HUES64 (cell line): ENCODE results near the gene MCAT.
"Not testable (repeated sequence)": the region's sequence is repeated elsewhere in the genome, so short reads cannot be mapped to it uniquely, and the experiment has no call there.

Source experiments
- H3K27ac ChIP-seq: 2 replicates; pipeline ENCODE4 v1.7.0; 2013; ENCODE audit warnings: low read depth, low read length, inconsistent platforms
- H3K27me3 ChIP-seq: 2 replicates; pipeline ENCODE4 v1.6.1; 2013; ENCODE audit warnings: mild to moderate bottlenecking, low read length; ENCODE audit not compliant: insufficient read depth
- H3K36me3 ChIP-seq: 2 replicates; pipeline ENCODE4 v1.6.1; 2013; ENCODE audit warnings: mild to moderate bottlenecking, low read length; ENCODE audit not compliant: insufficient read depth
- H3K4me1 ChIP-seq: 2 replicates; pipeline ENCODE4 v1.6.1; 2013; ENCODE audit warnings: mild to moderate bottlenecking, low read length, moderate library complexity; ENCODE audit not compliant: insufficient read depth
- H3K4me3 ChIP-seq: 2 replicates; pipeline ENCODE4 v1.5.1; 2013; ENCODE audit warnings: mild to moderate bottlenecking, low read length, moderate library complexity
- H3K9ac ChIP-seq: 2 replicates; pipeline ENCODE4 v1.6.1; 2013; ENCODE audit warnings: mild to moderate bottlenecking, low read depth, low read length
- H3K9me3 ChIP-seq: 2 replicates; pipeline ENCODE4 v1.6.1; 2013; ENCODE audit warnings: low read depth, low read length; ENCODE audit not compliant: insufficient read depth
- WGBS: fragments of 150-250, 120-280 bp; methylation state at CpG from one replicate; pipeline ENCODE4 v1.1.7; 2013; ENCODE audit warnings: missing lambda C conversion rate; 5-methylcytosine and 5-hydroxymethylcytosine counted together

MCAT gene

DNA sequence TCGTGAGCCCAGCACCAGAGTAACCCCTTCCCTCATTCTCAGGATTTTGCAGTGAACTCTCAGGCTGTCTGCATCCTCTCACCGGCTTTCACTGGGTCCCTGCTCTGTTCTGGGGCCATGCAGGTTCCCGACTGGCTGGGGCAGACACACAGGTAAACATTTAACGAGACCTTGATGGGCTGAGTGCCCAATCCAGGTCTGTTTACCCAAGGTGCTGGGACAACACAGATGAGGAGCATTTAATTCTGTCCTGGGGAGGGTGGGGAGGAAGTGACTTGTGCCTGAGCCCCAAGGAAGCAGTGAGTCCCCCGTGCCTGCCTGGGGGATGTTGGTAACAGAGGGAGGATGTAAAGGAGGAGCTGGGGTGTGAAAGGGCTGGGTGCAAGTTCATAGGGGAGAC is 28.2 kb downstream of the MCAT start:
- H3K4me3 ChIP-seq, result no peak overlapping the region
- no peak overlapping the region for H3K9ac ChIP-seq
- no peak overlapping the region for H3K27ac ChIP-seq
- H3K27me3 ChIP-seq, result peaks cover 33% of the 10 kb centered on the region
- no peaks in the 10 kb centered on the region for H3K9me3 ChIP-seq
- 82% methylated on average over 5 of the region's 5 CpGs for WGBS
- H3K36me3 ChIP-seq, result no peaks in the 10 kb centered on the region
- H3K4me1 ChIP-seq, result peaks cover 10% of the 10 kb centered on the region

DNA sequence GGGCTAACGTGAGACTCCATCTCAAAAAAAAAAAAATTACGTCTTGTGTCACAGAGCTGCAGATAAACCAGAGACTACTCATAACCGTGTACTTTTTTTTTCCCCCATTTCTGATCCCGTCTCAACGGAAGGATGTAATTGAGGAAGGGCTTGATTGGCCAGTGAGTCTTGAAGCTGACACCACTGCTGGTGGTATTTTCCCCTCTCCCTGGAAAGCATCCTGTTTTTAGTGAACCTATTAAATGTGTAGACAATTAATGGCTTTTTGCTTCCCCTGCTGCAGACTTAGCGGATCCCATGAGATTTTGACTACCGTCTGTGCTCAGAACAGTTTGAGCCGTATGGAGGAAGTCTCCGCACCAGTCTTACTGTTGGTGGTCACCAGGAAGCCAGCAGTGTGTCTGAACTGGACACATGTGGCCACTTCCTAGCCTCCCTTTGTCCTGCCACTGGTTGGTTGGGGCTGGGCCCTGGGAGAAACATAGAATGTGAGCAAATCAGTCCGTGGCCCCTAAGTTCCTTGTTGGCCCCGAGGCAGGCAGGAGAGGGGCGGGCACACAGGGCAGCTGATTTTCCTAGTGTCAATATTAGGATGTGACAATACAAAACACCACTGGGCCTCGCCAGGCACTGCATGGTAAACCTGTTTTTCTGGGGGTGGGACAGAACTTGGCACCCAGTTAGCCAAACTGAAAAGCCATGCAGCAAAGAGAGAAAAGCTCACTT is 29.5 kb downstream of the MCAT start:
- WGBS, result 85% methylated on average over 13 of the region's 13 CpGs
- Histone ChIP-seq H3K9ac (no peak overlapping the region), H3K4me1 (peaks cover 10% of the 10 kb centered on the region), H3K27ac (no peak overlapping the region), H3K4me3 (no peak overlapping the region), H3K27me3 (peaks cover 44% of the 10 kb centered on the region), H3K9me3 (no peaks in the 10 kb centered on the region), H3K36me3 (no peaks in the 10 kb centered on the region)

DNA sequence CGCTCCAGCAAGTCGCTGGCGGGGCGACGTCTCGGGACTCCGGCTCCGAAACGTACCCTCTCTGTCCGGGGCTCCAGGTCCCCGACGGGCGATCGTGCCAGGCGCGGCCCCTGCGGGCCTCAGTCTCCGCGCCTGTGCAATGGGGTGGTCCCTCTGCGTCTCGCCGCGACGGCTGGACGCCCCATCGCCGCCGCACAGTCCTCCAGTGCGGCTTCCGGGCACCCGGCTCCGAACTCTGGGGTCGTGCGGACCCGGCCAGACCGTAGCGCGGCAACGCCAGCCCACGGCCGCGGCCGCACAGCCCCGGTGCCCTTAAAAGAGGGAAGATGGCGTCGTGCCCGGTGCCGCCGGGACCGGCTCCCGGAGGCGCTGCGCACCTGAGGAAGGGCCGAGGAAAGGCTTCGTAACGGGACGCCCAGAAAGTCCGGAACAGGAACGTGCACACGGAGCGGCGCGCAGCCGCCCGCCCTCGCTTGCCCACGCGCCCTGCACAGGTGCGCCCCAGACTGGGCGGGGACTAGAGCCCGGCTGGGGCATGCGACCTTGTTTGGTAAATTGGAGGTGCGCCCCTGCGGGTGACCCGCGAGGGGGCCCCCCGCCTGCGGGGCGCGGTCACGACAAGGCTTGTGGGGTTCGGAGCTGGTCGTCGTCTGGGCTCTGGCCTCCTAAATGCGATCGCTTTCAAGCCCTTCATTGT is 32.1 kb downstream of the MCAT start:
- peaks cover 4% of the 10 kb centered on the region for H3K4me1 ChIP-seq
- H3K27ac ChIP-seq, result no peak overlapping the region; the same call in 1 of the 2 replicates
- WGBS, result 2% methylated on average over 86 of the region's 86 CpGs
- H3K4me3 ChIP-seq, result peak overlapping the region; percentile 61
- no peaks in the 10 kb centered on the region for H3K9me3 ChIP-seq
- peak overlapping the region; percentile 43; the same call in 1 of the 2 replicates for H3K9ac ChIP-seq
- peaks cover 45% of the 10 kb centered on the region for H3K27me3 ChIP-seq
- H3K36me3 ChIP-seq, result no peaks in the 10 kb centered on the region

DNA sequence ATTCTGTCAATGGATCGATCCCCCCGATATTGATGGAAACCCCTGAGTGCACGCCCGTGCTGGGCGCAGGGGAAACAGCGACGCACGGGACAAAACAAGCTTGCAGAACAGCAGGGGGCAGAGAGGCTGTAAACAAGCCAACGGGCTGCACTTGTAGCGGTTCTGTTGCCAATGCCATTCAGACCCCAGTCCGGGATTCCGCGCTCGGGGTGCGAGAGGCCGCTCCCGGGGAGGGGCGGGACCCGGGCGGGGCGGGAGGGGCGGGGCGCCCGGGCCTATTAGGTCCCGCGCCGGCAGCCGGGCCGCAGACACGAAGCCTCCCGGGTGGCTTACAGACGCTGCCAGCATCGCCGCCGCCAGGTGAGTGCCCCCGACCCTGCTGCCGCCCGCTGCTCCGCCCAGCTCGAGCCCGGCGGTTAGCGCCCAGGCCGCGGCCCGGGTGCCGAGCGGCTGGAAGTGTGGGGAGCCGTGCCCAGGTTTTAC is 32.7 kb downstream of the MCAT start, which contains the start of gene BIK:
TSS of gene BIK (plus strand) at position 307 of the 483 bp plus-strand sequence. CDS start 13,273 bp downstream, outside the sequence.
- peak within 1 kb of the TSS; percentile 43; the same call in 1 of the 2 replicates for H3K9ac ChIP-seq
- peaks cover 4% of the 10 kb centered on the region for H3K4me1 ChIP-seq
- no peak within 1 kb of the TSS; the same call in 1 of the 2 replicates for H3K27ac ChIP-seq
- peaks cover 45% of the 10 kb centered on the region for H3K27me3 ChIP-seq
- H3K9me3 ChIP-seq, result no peaks in the 10 kb centered on the region
- peak within 1 kb of the TSS; percentile 61 for H3K4me3 ChIP-seq
- no peaks in the 10 kb centered on the region for H3K36me3 ChIP-seq
- under 1% methylated on average over 49 of the region's 49 CpGs for WGBS

GRCh38 chr22:43109921-43110443 is 33.2 kb downstream of the MCAT start:
- Histone ChIP-seq H3K27ac (no peak overlapping the region), H3K27me3 (peaks cover 45% of the 10 kb centered on the region), H3K9ac (0 out of 2 replicates have a peak overlapping the region, but pooled peaks have one; percentile 2), H3K4me1 (peaks cover 4% of the 10 kb centered on the region), H3K9me3 (no peaks in the 10 kb centered on the region), H3K4me3 (peak overlapping the region; percentile 61), H3K36me3 (no peaks in the 10 kb centered on the region)
- WGBS, result 1% methylated on average over 32 of the region's 32 CpGs

DNA sequence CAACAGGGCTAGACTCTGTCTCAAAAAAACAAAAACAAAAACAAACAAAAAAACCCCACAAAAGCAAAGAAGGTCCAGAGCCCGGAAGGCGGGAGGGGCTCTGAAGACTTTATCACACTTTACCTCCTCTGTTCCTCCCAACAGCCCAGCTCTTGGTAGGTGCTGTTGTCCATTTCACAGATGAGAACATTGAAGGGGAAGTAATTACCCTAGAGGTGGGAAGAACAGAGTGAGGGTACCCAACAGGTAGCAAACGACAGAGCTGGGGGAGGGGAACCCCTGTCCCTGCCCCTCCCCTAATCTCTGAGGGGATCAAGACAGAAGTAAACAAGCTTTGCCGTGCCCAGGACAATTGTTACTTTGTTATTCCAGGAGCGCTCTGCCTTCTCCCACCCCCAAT is 33.7 kb downstream of the MCAT start:
- H3K9me3 ChIP-seq, result no peaks in the 10 kb centered on the region
- no peaks in the 10 kb centered on the region for H3K36me3 ChIP-seq
- peaks cover 45% of the 10 kb centered on the region for H3K27me3 ChIP-seq
- H3K9ac ChIP-seq, result no peak overlapping the region
- H3K4me3 ChIP-seq, result peak overlapping the region; percentile 18; the same call in 1 of the 2 replicates
- WGBS, result 31% methylated on average over 5 of the region's 5 CpGs
- no peak overlapping the region for H3K27ac ChIP-seq
- peaks cover 4% of the 10 kb centered on the region for H3K4me1 ChIP-seq

- Histone ChIP-seq H3K9ac (no peak overlapping the region), H3K27me3 (peaks cover 25% of the 10 kb centered on the region), H3K4me3 (no peak overlapping the region), H3K27ac (no peak overlapping the region), H3K36me3 (no peaks in the 10 kb centered on the region), H3K9me3 (no peaks in the 10 kb centered on the region), H3K4me1 (peaks cover 14% of the 10 kb centered on the region; the same call in 1 of the 2 replicates)
- 94% methylated on average over 8 of the region's 8 CpGs for WGBS
Observed at GRCh38 chr22:43106302-43106701, 36.9 kb downstream of the MCAT start.

GRCh38 chr22:43104950-43105349 is 38.2 kb downstream of the MCAT start:
- H3K36me3 ChIP-seq, H3K9ac ChIP-seq, H3K9me3 ChIP-seq, H3K4me3 ChIP-seq, H3K27ac ChIP-seq, H3K4me1 ChIP-seq: not testable (repeated sequence)
- peaks cover 12% of the 10 kb centered on the region for H3K27me3 ChIP-seq
- 97% methylated on average over 3 of the region's 3 CpGs for WGBS

DNA sequence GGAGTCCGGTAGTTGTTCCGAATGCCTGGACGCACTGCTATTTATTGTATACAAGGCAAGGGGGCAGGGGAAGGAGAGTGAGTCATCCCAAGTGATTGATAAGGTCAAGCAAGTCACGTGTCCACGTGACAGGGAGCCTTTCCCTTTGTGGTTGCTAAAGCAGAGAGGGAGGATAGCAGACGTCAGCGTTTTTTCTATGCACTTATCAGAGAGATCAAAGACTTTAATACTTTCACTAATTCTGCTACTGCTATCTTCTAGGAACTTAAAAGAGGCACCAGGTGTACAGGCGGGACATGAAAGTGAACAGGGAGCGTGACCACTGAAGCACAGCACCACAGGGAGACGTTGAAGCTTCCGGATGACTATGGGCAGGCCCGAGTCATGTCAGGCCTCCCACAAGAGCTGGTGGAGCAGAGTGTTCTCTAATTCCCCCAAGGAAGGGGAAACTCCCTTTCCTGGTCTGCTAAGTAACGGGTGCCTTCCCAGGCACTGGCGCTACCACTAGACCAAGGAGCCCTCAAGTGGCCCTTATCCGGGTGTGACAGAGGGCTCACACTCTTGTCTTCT is 39.1 kb downstream of the MCAT start:
- H3K9ac ChIP-seq, H3K4me3 ChIP-seq, H3K36me3 ChIP-seq, H3K9me3 ChIP-seq, H3K27ac ChIP-seq, H3K4me1 ChIP-seq, H3K27me3 ChIP-seq: not testable (repeated sequence)
- WGBS, result 58% methylated on average over 15 of the region's 15 CpGs

GRCh38 chr22:43101306-43101705 is 41.9 kb downstream of the MCAT start:
- no peaks in the 10 kb centered on the region for H3K27me3 ChIP-seq
- no peaks in the 10 kb centered on the region for H3K36me3 ChIP-seq
- no peak overlapping the region for H3K9ac ChIP-seq
- no peak overlapping the region for H3K4me3 ChIP-seq
- no peak overlapping the region for H3K27ac ChIP-seq
- peaks cover 9% of the 10 kb centered on the region; the same call in 1 of the 2 replicates for H3K4me1 ChIP-seq
- peaks cover 5% of the 10 kb centered on the region; the same call in 1 of the 2 replicates for H3K9me3 ChIP-seq
- WGBS, result 90% methylated on average over 7 of the region's 7 CpGs

GRCh38 chr22:43100225-43100624 is 43.0 kb downstream of the MCAT start:
- no peaks in the 10 kb centered on the region for H3K36me3 ChIP-seq
- H3K27me3 ChIP-seq, result no peaks in the 10 kb centered on the region
- 86% methylated on average over 5 of the region's 5 CpGs for WGBS
- peaks cover 6% of the 10 kb centered on the region; the same call in 1 of the 2 replicates for H3K9me3 ChIP-seq
- H3K4me3 ChIP-seq, result no peak overlapping the region
- no peak overlapping the region for H3K9ac ChIP-seq
- peaks cover 9% of the 10 kb centered on the region; the same call in 1 of the 2 replicates for H3K4me1 ChIP-seq
- H3K27ac ChIP-seq, result no peak overlapping the region
